HCT116 (cell line): Measurements from ENCODE around the gene SPINK2. TPM values are rescaled to one million over a fixed set of nuclear protein-coding genes. Genes with fewer than 3 reads are reported as not detected.
A peak's percentile ranks its signal among the peaks of the same experiment; 100 is the strongest.

Experiments
- ATAC-seq: fragments of 200-7000 bp; cut with Tn5 transposase; 2 replicates; pipeline ENCODE4 v1.9.1; 2020; ENCODE audit warnings: mild to moderate bottlenecking, moderate library complexity
- BruUV-seq: library from RNA; stranded (reverse); fragments of 400-500 nt; replicated peaks from 2 replicates; lab custom pipeline; 2021; lab: Mats Ljungman, UMichigan
- CTCF ChIA-PET: fragments of 300-600 bp; sonication (Branson Sonifier 250); formaldehyde crosslinking; loops from one replicate; lab custom pipeline; 2021; ENCODE audit warnings: antibody characterized with exemption; lab: Charles Lee
- POLR2A ChIA-PET: fragments of 300-600, 350-600 bp; sonication (Branson Sonifier 250); formaldehyde crosslinking; loops from one replicate; lab custom pipeline; 2021; ENCODE audit warnings: antibody characterized with exemption; lab: Charles Lee
- RAD21 ChIA-PET, 2 experiments: fragments of 300-600 bp; sonication (Branson Sonifier 250); formaldehyde crosslinking; loops; one replicate each; lab custom pipeline; 2023; ENCODE audit warnings: low total read pairs in 2 of 2; ENCODE audit not compliant: uncharacterized antibody in 2 of 2, unreplicated experiment in 2 of 2, low non-redundant PET in 1 of 2; lab: Charles Lee
- DNase-seq: peaks from one replicate; pipeline ENCODE4 v3.0.0-alpha.2; 2010; ENCODE audit warnings: low read depth, low spot score
- H2AFZ ChIP-seq: fragments of 200-600 bp; shearing (Covaris generic), sonication (generic); 2 replicates; pipeline ENCODE4 v1.6.1; 2017; ENCODE audit warnings: low read depth, mixed run types, mixed read lengths, antibody characterized with exemption, low read length; ENCODE audit not compliant: poor library complexity, severe bottlenecking
- H3K27ac ChIP-seq: 2 replicates; pipeline ENCODE4 v1.5.1; 2012; ENCODE audit warnings: low read depth, low read length
- H3K27me3 ChIP-seq: fragments of 200-600 bp; sonication (generic); 2 replicates; pipeline ENCODE4 v1.6.1; 2016; ENCODE audit warnings: mixed run types, low read length, mixed read lengths; ENCODE audit not compliant: insufficient read depth
- H3K36me3 ChIP-seq, 2 experiments: fragments of 200-500 bp in 1 of 2; fragments of 200-600 bp in 1 of 2; sonication (Bioruptor generic) in 1 of 2; sonication (generic) in 1 of 2; 2 replicates each; pipeline versions ENCODE4 v1.5.1 to v1.6.1; 2014 to 2016; ENCODE audit warnings: low read length in 2 of 2, inconsistent platforms in 1 of 2, mixed read lengths in 1 of 2, mixed run types in 1 of 2; ENCODE audit not compliant: insufficient read depth in 2 of 2, control insufficient read depth in 1 of 2
- H3K4me1 ChIP-seq, 2 experiments: fragments of 200-600 bp in 1 of 2; sonication (generic) in 1 of 2; 2 replicates each; pipeline versions ENCODE4 v1.5.1 to v1.6.1; 2012 to 2017; ENCODE audit warnings: low read length in 2 of 2, inconsistent platforms in 1 of 2, mild to moderate bottlenecking in 1 of 2, mixed read lengths in 1 of 2, mixed run types in 1 of 2, moderate library complexity in 1 of 2; ENCODE audit not compliant: insufficient read depth in 2 of 2, control insufficient read depth in 1 of 2
- H3K4me2 ChIP-seq: fragments of 200-600 bp; sonication (generic); 2 replicates; pipeline ENCODE4 v1.6.1; 2017; ENCODE audit warnings: mixed run types, low read length, mixed read lengths
- H3K4me3 ChIP-seq, 2 experiments: fragments of 200-600 bp in 1 of 2; sonication (generic) in 1 of 2; replicated peaks in 1 of 2; 2 replicates each; pipeline ENCODE4 v1.5.1; 2011 to 2016; ENCODE audit warnings: low read length in 2 of 2, control low read depth in 1 of 2, low read depth in 1 of 2, mild to moderate bottlenecking in 1 of 2, mixed read lengths in 1 of 2, mixed run types in 1 of 2
- H3K79me2 ChIP-seq: fragments of 200-600 bp; sonication (generic); 2 replicates; pipeline ENCODE4 v1.6.1; 2017; ENCODE audit warnings: mild to moderate bottlenecking, mixed run types, low read length, moderate library complexity, mixed read lengths; ENCODE audit not compliant: insufficient read depth
- H3K9ac ChIP-seq: fragments of 200-600 bp; sonication (generic); 2 replicates; pipeline ENCODE4 v1.6.1; 2016; ENCODE audit warnings: low read length, mixed read lengths
- H3K9me2 ChIP-seq: fragments of 200-600 bp; sonication (generic), shearing (Covaris generic); 2 replicates; pipeline ENCODE4 v1.6.1; 2017; ENCODE audit warnings: mixed run types, mild to moderate bottlenecking, moderate library complexity; ENCODE audit not compliant: insufficient read depth
- H3K9me3 ChIP-seq, 2 experiments: fragments of 200-500 bp in 1 of 2; fragments of 200-600 bp in 1 of 2; sonication (Bioruptor generic) in 1 of 2; sonication (generic) in 1 of 2; 2 replicates each; pipeline ENCODE4 v1.6.1; 2014 to 2017; ENCODE audit warnings: low read length in 2 of 2, mixed read lengths in 2 of 2, inconsistent platforms in 1 of 2, low read depth in 1 of 2, mild to moderate bottlenecking in 1 of 2, mixed run types in 1 of 2, moderate library complexity in 1 of 2; ENCODE audit not compliant: control insufficient read depth in 1 of 2, insufficient read depth in 1 of 2
- H4K20me1 ChIP-seq: fragments of 200-600 bp; sonication (generic), shearing (Covaris generic); 2 replicates; pipeline ENCODE4 v1.6.1; 2017; ENCODE audit warnings: mixed run types, mild to moderate bottlenecking, moderate library complexity; ENCODE audit not compliant: insufficient read depth
- CBX3 ChIP-seq: IDR thresholded peaks from 2 replicates; pipeline ENCODE4 v1.6.1; 2012; ENCODE audit warnings: low read depth
- ELF1 ChIP-seq: IDR thresholded peaks from 2 replicates; pipeline ENCODE4 v1.6.1; 2012; ENCODE audit warnings: low read depth, borderline replicate concordance
- EZH2 ChIP-seq: fragments of 200-600 bp; sonication (generic); IDR thresholded peaks from 2 replicates; pipeline ENCODE4 v1.6.1; 2017; ENCODE audit warnings: antibody characterized with exemption, mixed run types
- YY1 ChIP-seq: IDR thresholded peaks from 2 replicates; pipeline ENCODE4 v1.6.1; 2011; ENCODE audit warnings: low read length, low read depth, moderate library complexity, mild to moderate bottlenecking; ENCODE audit not compliant: insufficient replicate concordance; ENCODE audit errors: extremely low read depth
- intact Hi-C: fragments of 100-400 bp; cut with micrococcal nuclease; formaldehyde crosslinking; loops from 2 replicates; pipeline ENCODE4 v1.10.0; 2022
- total RNA-seq: library from RNA; stranded (reverse); gene quantifications from one replicate; pipeline ENCODE4 v1.2.1, GENCODE V29; 2021; ENCODE audit not compliant: unreplicated experiment
- TF ChIP-seq, protein P1 (sequence below): IDR thresholded peaks from 2 replicates; pipeline ENCODE4 v1.6.1; 2012

Gene SPINK2
- total RNA-seq, 1 experiment from 2014 or later, result 2.4 TPM

GRCh38 chr4:56799824-56800756, 21.4 kb downstream of the SPINK2 start (continued):
- TF ChIP-seq YY1 (no peak), CBX3 (no peak)

DNA sequence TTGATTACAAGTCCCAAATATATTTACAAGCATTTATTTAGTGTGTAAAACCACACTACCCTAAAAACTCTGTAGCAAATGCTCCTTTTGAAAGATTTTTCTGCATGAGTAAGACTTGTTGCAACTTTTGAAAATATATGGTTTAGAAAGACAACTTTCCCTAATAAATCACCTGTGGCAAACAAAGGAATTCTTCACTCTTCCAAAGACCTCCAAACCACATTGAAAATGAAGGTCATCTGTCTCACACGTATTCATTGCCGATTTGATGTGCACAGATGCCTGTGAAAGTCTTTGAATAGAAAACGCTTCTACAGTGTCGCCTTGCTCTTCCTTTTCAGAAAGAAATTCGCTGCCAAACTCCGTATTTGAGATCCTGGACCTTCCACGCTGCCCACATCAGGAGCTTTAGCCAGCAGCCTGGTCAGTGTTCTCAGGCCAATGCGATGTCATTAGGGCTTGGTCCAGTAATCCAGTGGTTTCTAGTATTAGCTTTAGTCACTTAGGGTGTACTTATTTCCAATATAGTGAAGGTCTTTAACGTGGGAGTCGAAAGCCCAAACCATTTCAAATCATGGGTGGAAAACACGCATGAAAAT, 22.2 kb downstream of the SPINK2 start:
- ATAC-seq (peak; percentile 38), DNase-seq (no peak)
- H3K27me3 ChIP-seq, result no peaks in the 10 kb centered on the region
- ChIA-PET POLR2A (interaction anchor here (1.2 to 1.7 kb wide), 2 partner anchors 159 to 224 kb away, joined by 3 read pairs; no protein-coding TSS in a partner anchor), RAD21 (interaction anchor here (0.7 to 1.6 kb wide), 4 partner anchors 37 to 223 kb away, joined by 3 to 7 read pairs (median 4); no protein-coding TSS in a partner anchor), CTCF (interaction anchor here (0.6 to 2.6 kb wide), 14 partner anchors 12 to 850 kb away, joined by 3 to 29 read pairs (median 4); partner anchors contain the start of genes AASDH, CEP135, PAICS and PPAT)
- TF ChIP-seq, protein P1, sequence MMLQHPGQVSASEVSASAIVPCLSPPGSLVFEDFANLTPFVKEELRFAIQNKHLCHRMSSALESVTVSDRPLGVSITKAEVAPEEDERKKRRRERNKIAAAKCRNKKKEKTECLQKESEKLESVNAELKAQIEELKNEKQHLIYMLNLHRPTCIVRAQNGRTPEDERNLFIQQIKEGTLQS, result no peak
- TF ChIP-seq CBX3 (no peak), EZH2 (no peak), ELF1 (no peak)
- H3K27ac ChIP-seq, result no peak overlapping the region
- peak overlapping the region; percentile 97 for H2AFZ ChIP-seq
- no TSS peak for BruUV-seq
- intact Hi-C loops, result no loop called here
- no peaks in the 10 kb centered on the region for H3K36me3 ChIP-seq
- no peaks in the 10 kb centered on the region for H4K20me1 ChIP-seq
- peaks cover 0 to 6% of the 10 kb centered on the region in 2 experiments; a peak in 2 of 4 replicates for H3K4me1 ChIP-seq
- peak overlapping the region; percentile 88 for H3K4me2 ChIP-seq
- H3K9ac ChIP-seq, result no peak overlapping the region
- no peaks in the 10 kb centered on the region for H3K79me2 ChIP-seq
- no peaks in the 10 kb centered on the region for H3K9me2 ChIP-seq
- no peaks in the 10 kb centered on the region for H3K9me3 ChIP-seq
- H3K4me3 ChIP-seq, result peak overlapping the region; percentile 66 to 72
